Islet precursor cell (in vitro differentiated cells): ENCODE measurements around the gene PHKA2.
"Not testable (repeated sequence)": the region's sequence is repeated elsewhere in the genome, so short reads cannot be mapped to it uniquely, and the experiment has no call there.

Experiments
- DNase-seq: peaks from one replicate; pipeline ENCODE4 v3.0.0-alpha.2; 2018

PHKA2 gene

DNA sequence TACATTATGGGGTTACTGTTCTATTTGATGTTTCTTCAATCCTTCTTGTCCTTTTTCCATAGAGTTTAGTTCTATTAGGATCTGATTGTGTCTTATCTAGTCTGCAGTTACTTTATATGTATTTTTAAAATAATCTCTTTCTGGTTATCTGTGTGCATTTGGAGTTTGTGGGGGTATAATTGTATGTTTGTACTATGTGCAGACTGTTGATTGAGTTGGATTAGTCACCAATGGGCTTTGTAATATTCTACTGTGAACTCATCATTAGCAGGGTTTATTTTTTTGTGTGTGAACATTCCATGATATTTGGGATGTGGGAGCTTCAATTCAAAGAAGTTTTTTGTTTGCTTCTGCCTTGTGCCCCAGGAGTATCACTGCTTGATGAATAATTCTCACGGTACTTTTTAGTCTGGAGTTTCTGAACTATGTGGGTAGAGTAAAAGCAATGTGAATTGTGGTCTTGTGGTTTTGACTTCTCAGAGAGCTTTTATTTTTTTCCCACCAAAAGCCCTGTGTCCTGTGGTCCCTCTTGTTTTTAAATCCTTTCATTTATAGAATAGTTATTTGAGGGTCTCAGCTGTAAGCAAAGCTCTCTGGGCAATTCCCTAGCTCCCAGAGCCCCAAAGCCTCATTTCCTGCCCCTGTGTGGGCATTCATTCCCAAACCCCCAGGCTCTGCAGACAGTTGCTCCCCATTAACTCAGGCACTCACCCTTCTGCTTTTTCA lies 127.8 kb downstream of the PHKA2 start:
- no peak for DNase-seq

DNA sequence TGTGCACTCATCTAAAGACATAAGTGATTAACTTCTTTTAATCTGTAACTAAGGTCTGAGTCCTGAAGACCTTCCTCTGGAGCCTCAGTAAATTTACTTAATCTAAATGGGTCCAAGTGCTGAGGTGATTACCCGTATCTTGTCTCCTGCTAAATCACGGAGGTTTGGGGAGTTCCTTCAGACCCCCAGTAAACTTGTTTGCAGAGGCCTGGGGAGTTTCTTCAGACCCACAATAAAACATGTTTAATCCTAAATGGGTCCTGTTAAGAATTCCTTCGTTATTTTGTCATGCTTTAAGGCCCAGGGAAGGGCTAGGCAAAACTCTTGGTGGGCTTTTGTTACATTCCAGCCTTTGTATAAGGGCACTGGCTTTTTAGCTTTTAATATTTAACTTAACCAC lies 136.0 kb downstream of the PHKA2 start:
- not testable (repeated sequence) for DNase-seq
